Liver (tissue), 3 donors: Measurements from ENCODE around the gene DNAH2.

Experiments used
- GABPA ChIP-seq, 2 donors: IDR thresholded peaks in 1 of 2; conservative IDR thresholded peaks in 1 of 2; 2 replicates each; pipeline ENCODE4 v1.6.1; 2016; ENCODE audit warnings: antibody characterized with exemption in 2 of 2, mild to moderate bottlenecking in 1 of 2, moderate library complexity in 1 of 2
- HNF4G ChIP-seq: IDR thresholded peaks from 2 replicates; pipeline ENCODE4 v1.6.1; 2016; ENCODE audit warnings: antibody characterized with exemption
- TAF1 ChIP-seq: conservative IDR thresholded peaks from 2 replicates; pipeline ENCODE4 v1.6.1; 2016; ENCODE audit warnings: antibody characterized with exemption, mild to moderate bottlenecking
- TF ChIP-seq, protein P1 (sequence below): fragments of 150-350 bp; IDR thresholded peaks from 2 replicates; pipeline ENCODE4 v1.5.1; 2017; ENCODE audit warnings: improper control_type of control experiment, low read depth, low read length; ENCODE audit not compliant: missing input control
- TF ChIP-seq, protein P2 (sequence below): IDR thresholded peaks from 2 replicates; pipeline ENCODE4 v1.6.1; 2016; ENCODE audit warnings: antibody characterized with exemption, mild to moderate bottlenecking
- TF ChIP-seq, protein P3 (sequence below): IDR thresholded peaks from 2 replicates; pipeline ENCODE4 v1.6.1; 2016; ENCODE audit warnings: antibody characterized with exemption
- donor health status: healthy.
- donor health status: healthy.

DNA sequence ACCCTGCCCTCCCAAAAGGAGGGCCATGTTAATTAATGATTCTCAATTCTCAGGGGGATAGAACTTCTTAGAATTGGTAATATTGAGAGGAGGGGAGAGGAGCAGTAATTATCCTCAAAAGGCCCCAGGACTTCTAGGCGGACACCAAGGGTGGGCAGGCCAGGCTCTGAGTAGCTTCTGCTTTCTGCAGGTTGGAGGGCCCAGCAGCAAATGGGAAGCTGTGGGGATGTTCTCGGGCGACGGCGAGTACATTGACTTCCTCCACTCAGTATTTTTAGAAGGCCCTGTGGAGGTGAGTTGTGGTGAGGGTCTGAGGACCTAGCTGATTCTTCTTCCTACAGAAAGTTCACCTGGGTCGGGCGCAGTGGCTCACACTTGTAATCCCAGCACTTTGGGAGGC lies 57.5 kb downstream of the DNAH2 start:
- TF ChIP-seq, protein P1, sequence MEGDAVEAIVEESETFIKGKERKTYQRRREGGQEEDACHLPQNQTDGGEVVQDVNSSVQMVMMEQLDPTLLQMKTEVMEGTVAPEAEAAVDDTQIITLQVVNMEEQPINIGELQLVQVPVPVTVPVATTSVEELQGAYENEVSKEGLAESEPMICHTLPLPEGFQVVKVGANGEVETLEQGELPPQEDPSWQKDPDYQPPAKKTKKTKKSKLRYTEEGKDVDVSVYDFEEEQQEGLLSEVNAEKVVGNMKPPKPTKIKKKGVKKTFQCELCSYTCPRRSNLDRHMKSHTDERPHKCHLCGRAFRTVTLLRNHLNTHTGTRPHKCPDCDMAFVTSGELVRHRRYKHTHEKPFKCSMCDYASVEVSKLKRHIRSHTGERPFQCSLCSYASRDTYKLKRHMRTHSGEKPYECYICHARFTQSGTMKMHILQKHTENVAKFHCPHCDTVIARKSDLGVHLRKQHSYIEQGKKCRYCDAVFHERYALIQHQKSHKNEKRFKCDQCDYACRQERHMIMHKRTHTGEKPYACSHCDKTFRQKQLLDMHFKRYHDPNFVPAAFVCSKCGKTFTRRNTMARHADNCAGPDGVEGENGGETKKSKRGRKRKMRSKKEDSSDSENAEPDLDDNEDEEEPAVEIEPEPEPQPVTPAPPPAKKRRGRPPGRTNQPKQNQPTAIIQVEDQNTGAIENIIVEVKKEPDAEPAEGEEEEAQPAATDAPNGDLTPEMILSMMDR, result no peak
- TF ChIP-seq, protein P2, sequence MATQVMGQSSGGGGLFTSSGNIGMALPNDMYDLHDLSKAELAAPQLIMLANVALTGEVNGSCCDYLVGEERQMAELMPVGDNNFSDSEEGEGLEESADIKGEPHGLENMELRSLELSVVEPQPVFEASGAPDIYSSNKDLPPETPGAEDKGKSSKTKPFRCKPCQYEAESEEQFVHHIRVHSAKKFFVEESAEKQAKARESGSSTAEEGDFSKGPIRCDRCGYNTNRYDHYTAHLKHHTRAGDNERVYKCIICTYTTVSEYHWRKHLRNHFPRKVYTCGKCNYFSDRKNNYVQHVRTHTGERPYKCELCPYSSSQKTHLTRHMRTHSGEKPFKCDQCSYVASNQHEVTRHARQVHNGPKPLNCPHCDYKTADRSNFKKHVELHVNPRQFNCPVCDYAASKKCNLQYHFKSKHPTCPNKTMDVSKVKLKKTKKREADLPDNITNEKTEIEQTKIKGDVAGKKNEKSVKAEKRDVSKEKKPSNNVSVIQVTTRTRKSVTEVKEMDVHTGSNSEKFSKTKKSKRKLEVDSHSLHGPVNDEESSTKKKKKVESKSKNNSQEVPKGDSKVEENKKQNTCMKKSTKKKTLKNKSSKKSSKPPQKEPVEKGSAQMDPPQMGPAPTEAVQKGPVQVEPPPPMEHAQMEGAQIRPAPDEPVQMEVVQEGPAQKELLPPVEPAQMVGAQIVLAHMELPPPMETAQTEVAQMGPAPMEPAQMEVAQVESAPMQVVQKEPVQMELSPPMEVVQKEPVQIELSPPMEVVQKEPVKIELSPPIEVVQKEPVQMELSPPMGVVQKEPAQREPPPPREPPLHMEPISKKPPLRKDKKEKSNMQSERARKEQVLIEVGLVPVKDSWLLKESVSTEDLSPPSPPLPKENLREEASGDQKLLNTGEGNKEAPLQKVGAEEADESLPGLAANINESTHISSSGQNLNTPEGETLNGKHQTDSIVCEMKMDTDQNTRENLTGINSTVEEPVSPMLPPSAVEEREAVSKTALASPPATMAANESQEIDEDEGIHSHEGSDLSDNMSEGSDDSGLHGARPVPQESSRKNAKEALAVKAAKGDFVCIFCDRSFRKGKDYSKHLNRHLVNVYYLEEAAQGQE, result no peak
- TF ChIP-seq TAF1 (no peak), HNF4G (no peak), GABPA (IDR thresholded peaks at IDR 0.05 in 1 of 2, conservative IDR thresholded peaks at IDR 0.05 in 1 of 2) (no peak)
- TF ChIP-seq, protein P3, sequence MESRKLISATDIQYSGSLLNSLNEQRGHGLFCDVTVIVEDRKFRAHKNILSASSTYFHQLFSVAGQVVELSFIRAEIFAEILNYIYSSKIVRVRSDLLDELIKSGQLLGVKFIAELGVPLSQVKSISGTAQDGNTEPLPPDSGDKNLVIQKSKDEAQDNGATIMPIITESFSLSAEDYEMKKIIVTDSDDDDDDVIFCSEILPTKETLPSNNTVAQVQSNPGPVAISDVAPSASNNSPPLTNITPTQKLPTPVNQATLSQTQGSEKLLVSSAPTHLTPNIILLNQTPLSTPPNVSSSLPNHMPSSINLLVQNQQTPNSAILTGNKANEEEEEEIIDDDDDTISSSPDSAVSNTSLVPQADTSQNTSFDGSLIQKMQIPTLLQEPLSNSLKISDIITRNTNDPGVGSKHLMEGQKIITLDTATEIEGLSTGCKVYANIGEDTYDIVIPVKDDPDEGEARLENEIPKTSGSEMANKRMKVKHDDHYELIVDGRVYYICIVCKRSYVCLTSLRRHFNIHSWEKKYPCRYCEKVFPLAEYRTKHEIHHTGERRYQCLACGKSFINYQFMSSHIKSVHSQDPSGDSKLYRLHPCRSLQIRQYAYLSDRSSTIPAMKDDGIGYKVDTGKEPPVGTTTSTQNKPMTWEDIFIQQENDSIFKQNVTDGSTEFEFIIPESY, result no peak
